Right atrium auricular region (tissue), 2 donors: Measurements from ENCODE around the gene C11orf54. TPM values are rescaled to one million over a fixed set of nuclear protein-coding genes. Genes with fewer than 3 reads are reported as not detected.
"Not testable (repeated sequence)": the region's sequence is repeated elsewhere in the genome, so short reads cannot be mapped to it uniquely, and the experiment has no call there.

Source experiments
- DNase-seq: peaks from one replicate; pipeline ENCODE4 v3.0.0-alpha.2; 2019; ENCODE audit warnings: low spot score
- H3K27ac ChIP-seq, 2 donors: fragments of 200-600 bp; sonication (generic); 1 replicate in 1 of 2; 2 replicates in 1 of 2; pipeline ENCODE4 v1.5.1; 2016 to 2019
- H3K27me3 ChIP-seq, 2 donors: fragments of 200-600 bp; sonication (generic); one replicate each; pipeline versions ENCODE4 v1.5.1 to v1.6.0; 2017 to 2019
- H3K36me3 ChIP-seq: fragments of 200-600 bp; sonication (generic); one replicate; pipeline ENCODE4 v1.5.1; 2016
- H3K4me1 ChIP-seq, 2 donors: fragments of 200-600 bp; sonication (generic); one replicate each; pipeline versions ENCODE4 v1.5.1 to v1.6.0; 2017 to 2019
- H3K4me3 ChIP-seq, 2 donors: fragments of 200-600 bp; sonication (generic); 1 replicate in 1 of 2; 2 replicates in 1 of 2; pipeline ENCODE4 v1.5.1; 2017 to 2019; ENCODE audit warnings: mild to moderate bottlenecking in 1 of 2, moderate library complexity in 1 of 2
- H3K9me3 ChIP-seq, 2 donors: fragments of 200-600 bp; sonication (generic); one replicate each; pipeline ENCODE4 v1.5.1; 2019
- total RNA-seq, 2 donors: library from RNA; depleted of rRNA; stranded (reverse); fragments of >200 nt; gene quantifications; one replicate each; pipeline ENCODE4 v1.1.0, GENCODE V29; 2016
- TF ChIP-seq, protein P1 (sequence below), 2 donors: fragments of 200-600 bp; sonication (generic); IDR thresholded peaks; one replicate each; pipeline ENCODE4 v1.5.1; 2019; ENCODE audit warnings: antibody characterized with exemption in 2 of 2

The C11orf54 gene
- total RNA-seq, 2 donors from 2014 or later = 29.5 to 37.2 TPM

DNA sequence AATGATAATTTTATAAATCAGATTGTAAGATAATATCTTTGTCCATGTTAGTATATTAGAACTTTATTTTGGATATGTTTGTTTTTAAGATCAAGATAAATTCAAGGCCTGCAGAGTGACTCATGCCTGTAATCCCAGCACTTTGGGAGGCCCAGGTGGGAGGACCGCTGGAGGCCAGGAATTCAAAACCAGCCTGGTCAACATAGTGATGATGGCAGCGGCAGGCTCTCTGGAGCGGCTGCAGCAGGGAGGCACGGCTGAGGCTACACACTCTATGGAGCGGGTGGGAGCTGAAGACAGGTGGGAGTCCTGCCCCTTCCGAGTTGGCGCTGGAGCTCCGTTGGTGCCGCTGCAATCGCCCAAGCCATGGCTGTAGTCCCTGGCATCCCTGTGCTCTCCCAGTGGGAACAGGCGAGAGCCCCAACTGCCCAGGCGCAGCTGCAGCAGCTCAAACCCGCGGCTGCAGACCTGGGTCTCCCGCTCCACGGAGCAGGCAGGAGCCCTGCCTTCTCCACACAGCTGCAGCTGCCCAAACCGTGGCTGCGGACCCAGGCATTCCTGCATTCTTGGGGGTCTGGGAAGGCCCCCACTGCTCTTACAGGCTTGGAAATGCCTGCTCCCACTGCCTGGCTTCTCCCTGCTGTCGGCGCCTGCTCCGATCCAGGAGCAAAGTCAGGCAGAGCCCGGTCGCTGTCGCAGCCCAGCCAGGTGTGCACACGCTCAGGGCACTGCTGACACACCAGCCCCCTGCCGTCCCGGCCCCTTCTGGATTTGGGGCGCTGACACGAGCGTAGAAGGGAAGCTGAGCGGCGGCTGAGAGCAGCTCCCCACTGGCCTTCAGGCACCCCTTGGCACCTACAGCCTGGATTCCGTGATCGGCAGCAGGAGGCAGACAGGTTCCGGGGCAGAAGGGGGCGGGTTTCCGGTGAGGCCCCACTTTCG, 16.7 kb downstream of the C11orf54 start:
- no peaks in the 10 kb centered on the region for H3K9me3 ChIP-seq
- H3K4me1 ChIP-seq = no peaks in the 10 kb centered on the region
- H3K36me3 ChIP-seq = peaks cover 88% of the 10 kb centered on the region
- DNase-seq = no peak
- no peaks in the 10 kb centered on the region for H3K27me3 ChIP-seq
- TF ChIP-seq, protein P1, sequence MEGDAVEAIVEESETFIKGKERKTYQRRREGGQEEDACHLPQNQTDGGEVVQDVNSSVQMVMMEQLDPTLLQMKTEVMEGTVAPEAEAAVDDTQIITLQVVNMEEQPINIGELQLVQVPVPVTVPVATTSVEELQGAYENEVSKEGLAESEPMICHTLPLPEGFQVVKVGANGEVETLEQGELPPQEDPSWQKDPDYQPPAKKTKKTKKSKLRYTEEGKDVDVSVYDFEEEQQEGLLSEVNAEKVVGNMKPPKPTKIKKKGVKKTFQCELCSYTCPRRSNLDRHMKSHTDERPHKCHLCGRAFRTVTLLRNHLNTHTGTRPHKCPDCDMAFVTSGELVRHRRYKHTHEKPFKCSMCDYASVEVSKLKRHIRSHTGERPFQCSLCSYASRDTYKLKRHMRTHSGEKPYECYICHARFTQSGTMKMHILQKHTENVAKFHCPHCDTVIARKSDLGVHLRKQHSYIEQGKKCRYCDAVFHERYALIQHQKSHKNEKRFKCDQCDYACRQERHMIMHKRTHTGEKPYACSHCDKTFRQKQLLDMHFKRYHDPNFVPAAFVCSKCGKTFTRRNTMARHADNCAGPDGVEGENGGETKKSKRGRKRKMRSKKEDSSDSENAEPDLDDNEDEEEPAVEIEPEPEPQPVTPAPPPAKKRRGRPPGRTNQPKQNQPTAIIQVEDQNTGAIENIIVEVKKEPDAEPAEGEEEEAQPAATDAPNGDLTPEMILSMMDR (IDR thresholded peaks at IDR 0.05) = no peak
- H3K27ac ChIP-seq = no peak overlapping the region
- no peak overlapping the region for H3K4me3 ChIP-seq

DNA sequence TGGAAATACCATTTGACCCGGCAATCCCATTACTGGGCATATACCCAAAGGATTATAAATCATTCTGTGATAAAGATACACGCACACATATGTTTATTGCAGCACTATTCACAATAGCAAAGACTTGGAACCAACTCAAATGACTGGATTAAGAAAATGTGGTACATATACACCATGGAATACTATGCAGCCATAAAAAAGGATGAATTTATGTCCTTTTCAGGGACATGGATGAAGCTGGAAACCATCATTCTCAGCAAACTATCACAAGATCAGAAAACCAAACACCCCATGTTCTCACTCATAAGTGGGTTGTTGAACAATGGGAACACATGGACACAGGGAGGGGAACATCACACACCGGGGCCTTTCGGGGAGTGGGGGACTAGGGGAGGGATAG, 17.7 kb downstream of the C11orf54 start:
- not testable (repeated sequence) for DNase-seq

DNA sequence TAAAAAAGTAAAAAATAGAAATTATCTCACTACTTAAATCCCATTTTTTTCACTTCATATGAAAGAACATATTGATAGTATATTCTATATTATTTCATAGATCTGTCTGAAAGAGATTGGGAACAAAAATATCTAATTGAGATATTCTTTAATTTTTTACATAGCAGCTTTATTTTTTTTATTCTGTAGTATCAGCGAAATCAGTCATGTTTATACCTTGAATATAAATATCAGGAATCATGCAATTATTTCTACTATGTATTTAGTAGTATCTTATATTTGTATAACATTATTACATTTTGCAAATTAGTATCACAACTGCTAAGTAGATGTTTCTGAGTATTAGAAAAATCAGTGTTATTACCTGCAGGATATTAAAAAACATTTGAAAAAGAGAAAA, 20.4 kb downstream of the C11orf54 start:
- TF ChIP-seq, protein P1 (IDR thresholded peaks at IDR 0.05) = no peak
- no peak overlapping the region for H3K4me3 ChIP-seq
- no peak overlapping the region for H3K27ac ChIP-seq
- no peak for DNase-seq
- H3K27me3 ChIP-seq = no peaks in the 10 kb centered on the region
- H3K4me1 ChIP-seq = no peaks in the 10 kb centered on the region
- no peaks in the 10 kb centered on the region for H3K9me3 ChIP-seq
- peaks cover 80% of the 10 kb centered on the region for H3K36me3 ChIP-seq

More for the DNA sequence above, 17.7 kb downstream of the C11orf54 start:
- not testable (repeated sequence) for H3K27ac ChIP-seq, H3K4me1 ChIP-seq, H3K9me3 ChIP-seq, H3K27me3 ChIP-seq, H3K4me3 ChIP-seq
- peaks cover 94% of the 10 kb centered on the region for H3K36me3 ChIP-seq

DNA sequence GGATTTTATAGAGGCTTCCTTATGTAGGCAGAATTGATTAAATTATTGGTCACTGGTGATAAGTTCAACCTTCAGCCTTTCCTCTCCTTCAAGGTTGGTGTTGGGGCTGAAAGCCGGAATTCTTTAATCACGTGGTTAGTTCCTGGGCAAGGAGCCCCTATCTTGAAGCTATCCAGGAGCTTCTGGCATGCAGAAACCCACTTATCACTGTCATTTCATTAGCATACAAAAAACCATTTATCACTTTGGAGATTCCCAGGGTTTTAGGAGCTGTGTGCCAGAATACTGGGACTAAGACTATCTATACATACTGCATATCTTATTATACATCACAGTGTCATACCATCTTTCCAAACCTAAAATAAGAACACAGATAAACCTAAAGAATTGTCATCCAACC, 24.1 kb downstream of the C11orf54 start:
- H3K4me1 ChIP-seq = no peaks in the 10 kb centered on the region
- no peak overlapping the region for H3K27ac ChIP-seq
- H3K27me3 ChIP-seq = no peaks in the 10 kb centered on the region
- no peak overlapping the region for H3K4me3 ChIP-seq
- H3K9me3 ChIP-seq = no peaks in the 10 kb centered on the region
- peaks cover 44% of the 10 kb centered on the region for H3K36me3 ChIP-seq
- TF ChIP-seq, protein P1 (IDR thresholded peaks at IDR 0.05) = no peak
- DNase-seq = no peak

DNA sequence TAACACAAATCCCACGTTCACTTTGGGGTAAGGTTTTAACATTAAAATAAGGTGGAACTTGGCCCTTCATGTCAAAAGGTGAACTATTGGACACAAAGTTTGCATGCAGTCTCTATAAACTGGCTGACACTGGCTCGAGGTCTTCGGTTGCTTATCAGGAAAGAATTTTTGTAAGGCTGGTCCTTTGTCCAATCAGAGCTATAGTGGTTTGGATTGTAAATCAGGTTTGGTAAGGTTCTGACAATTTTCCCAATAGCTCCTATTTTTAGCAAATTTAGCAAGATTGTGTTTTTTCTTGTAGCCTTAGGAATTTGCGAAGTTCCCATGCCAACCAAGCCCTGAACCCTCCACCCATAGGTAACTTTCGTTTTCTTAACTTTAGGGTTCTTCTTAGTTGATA, 25.0 kb downstream of the C11orf54 start:
- Histone ChIP-seq H3K9me3 (no peaks in the 10 kb centered on the region), H3K4me3 (no peak overlapping the region), H3K27me3 (no peaks in the 10 kb centered on the region), H3K4me1 (no peaks in the 10 kb centered on the region), H3K36me3 (peaks cover 34% of the 10 kb centered on the region), H3K27ac (no peak overlapping the region)
- TF ChIP-seq, protein P1 (IDR thresholded peaks at IDR 0.05) = no peak
- no peak for DNase-seq

DNA sequence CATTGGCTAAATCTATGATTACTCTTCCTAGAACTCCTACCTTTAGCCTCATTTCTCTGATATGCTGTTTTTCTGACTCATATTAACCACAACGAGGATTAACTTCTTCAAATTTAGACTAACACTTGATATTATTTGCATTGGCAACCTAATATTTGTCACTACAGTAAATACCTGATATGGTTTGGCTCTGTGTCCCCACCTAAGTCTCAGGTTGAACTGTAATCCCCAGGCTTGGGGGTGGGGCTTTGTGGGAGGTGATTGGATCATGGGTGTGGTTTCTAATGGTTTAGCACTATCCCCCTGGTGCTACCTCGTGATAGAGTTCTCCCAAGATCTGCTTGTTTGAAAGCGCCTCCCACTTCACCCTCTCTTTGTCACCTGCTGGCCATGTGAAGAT, 25.5 kb downstream of the C11orf54 start:
- no peaks in the 10 kb centered on the region for H3K9me3 ChIP-seq
- TF ChIP-seq, protein P1 (IDR thresholded peaks at IDR 0.05) = no peak
- no peaks in the 10 kb centered on the region for H3K4me1 ChIP-seq
- no peak overlapping the region for H3K27ac ChIP-seq
- no peaks in the 10 kb centered on the region for H3K27me3 ChIP-seq
- no peak overlapping the region for H3K4me3 ChIP-seq
- H3K36me3 ChIP-seq = peaks cover 29% of the 10 kb centered on the region
- DNase-seq = no peak
